Globus pallidus (tissue), 1 donor: ENCODE data around the gene AP4E1.
A peak's percentile ranks its signal among the peaks of the same experiment; 100 is the strongest.
"Not testable (repeated sequence)": the region's sequence is repeated elsewhere in the genome, so short reads cannot be mapped to it uniquely, and the experiment has no call there.

Source experiments
- DNase-seq: peaks from one replicate; pipeline ENCODE4 v3.0.0-alpha.2; 2015; ENCODE audit warnings: low spot score

AP4E1 gene

GRCh38 chr15:50889589-50889988 lies 18.9 kb upstream of the AP4E1 start:
- no peak for DNase-seq

GRCh38 chr15:50890751-50891150 lies 17.7 kb upstream of the AP4E1 start:
- no peak for DNase-seq

GRCh38 chr15:50891159-50891558 lies 17.3 kb upstream of the AP4E1 start:
- no peak for DNase-seq

GRCh38 chr15:50893976-50894375 lies 14.5 kb upstream of the AP4E1 start:
- DNase-seq = no peak

GRCh38 chr15:50901390-50901789 lies 7.1 kb upstream of the AP4E1 start:
- DNase-seq = not testable (repeated sequence)

GRCh38 chr15:50904211-50904610 lies 4.3 kb upstream of the AP4E1 start:
- DNase-seq = no peak

GRCh38 chr15:50905055-50905454 lies 3.4 kb upstream of the AP4E1 start:
- DNase-seq = peak; percentile 43

- DNase-seq = peak; percentile 11
These were observed 1.4 kb upstream of the AP4E1 start for GRCh38 chr15:50906954-50907600.

- peak; percentile 42 for DNase-seq
These were observed 778 bp upstream of the AP4E1 start for GRCh38 chr15:50907601-50908208.

- DNase-seq = no peak
These were observed 481 bp downstream of the AP4E1 start for GRCh38 chr15:50909010-50909317.

GRCh38 chr15:50910426-50910795 lies 1.9 kb downstream of the AP4E1 start:
- not testable (repeated sequence) for DNase-seq

- no peak for DNase-seq
These were observed 2.5 kb downstream of the AP4E1 start for GRCh38 chr15:50911001-50911400.

- DNase-seq = no peak
These were observed 3.1 kb downstream of the AP4E1 start for GRCh38 chr15:50911621-50912020.

- DNase-seq = no peak
These were observed 7.9 kb downstream of the AP4E1 start for GRCh38 chr15:50916400-50916799.

GRCh38 chr15:50919359-50919758 lies 10.9 kb downstream of the AP4E1 start:
- not testable (repeated sequence) for DNase-seq

- no peak for DNase-seq
These were observed 16.8 kb downstream of the AP4E1 start for GRCh38 chr15:50925281-50925680.

GRCh38 chr15:50929062-50929461 lies 20.6 kb downstream of the AP4E1 start:
- no peak for DNase-seq

GRCh38 chr15:50930792-50931191 lies 22.3 kb downstream of the AP4E1 start:
- DNase-seq = no peak

GRCh38 chr15:50933341-50933740 lies 24.9 kb downstream of the AP4E1 start:
- no peak for DNase-seq

GRCh38 chr15:50938525-50938924 lies 30.0 kb downstream of the AP4E1 start:
- no peak for DNase-seq

GRCh38 chr15:50939911-50940310 lies 31.4 kb downstream of the AP4E1 start:
- DNase-seq = no peak

GRCh38 chr15:50940506-50940905 lies 32.0 kb downstream of the AP4E1 start:
- DNase-seq = no peak

GRCh38 chr15:50943638-50944037 lies 35.2 kb downstream of the AP4E1 start:
- DNase-seq = no peak

- DNase-seq = no peak
These were observed 36.2 kb downstream of the AP4E1 start for GRCh38 chr15:50944672-50945071.
